GM19239 (cell line): Measurements from ENCODE around the gene RABGAP1.

ENCODE experiments used
- DNase-seq: peaks from one replicate; pipeline ENCODE4 v3.0.0; 2011; ENCODE audit warnings: low spot score; ENCODE audit not compliant: insufficient read length
- FAIRE-seq: peaks from 2 replicates; lab custom pipeline; 2011; peaks lifted over from hg19 to GRCh38; lab: Jason Lieb, UNC

The RABGAP1 gene

DNA sequence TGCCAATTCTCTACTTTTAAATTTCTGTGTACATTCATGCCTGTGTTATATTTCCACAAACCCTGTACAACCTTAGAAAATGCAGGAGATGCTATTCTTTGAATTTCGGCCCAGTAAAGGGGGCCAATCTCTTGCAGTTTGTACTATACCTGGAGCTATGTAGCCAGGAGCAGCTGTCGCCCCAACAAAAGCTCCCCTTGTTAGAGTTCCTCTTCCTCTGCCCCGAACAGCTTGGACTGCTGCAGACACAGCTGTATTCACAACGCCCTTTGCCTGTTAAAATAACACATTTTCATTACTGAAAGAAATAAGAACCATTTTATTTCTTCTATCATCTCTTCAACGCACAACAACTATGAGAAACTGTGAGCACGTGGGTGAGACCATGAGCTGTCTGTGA lies 191.9 kb downstream of the RABGAP1 start:
- FAIRE-seq: no peak
- DNase-seq: no peak

DNA sequence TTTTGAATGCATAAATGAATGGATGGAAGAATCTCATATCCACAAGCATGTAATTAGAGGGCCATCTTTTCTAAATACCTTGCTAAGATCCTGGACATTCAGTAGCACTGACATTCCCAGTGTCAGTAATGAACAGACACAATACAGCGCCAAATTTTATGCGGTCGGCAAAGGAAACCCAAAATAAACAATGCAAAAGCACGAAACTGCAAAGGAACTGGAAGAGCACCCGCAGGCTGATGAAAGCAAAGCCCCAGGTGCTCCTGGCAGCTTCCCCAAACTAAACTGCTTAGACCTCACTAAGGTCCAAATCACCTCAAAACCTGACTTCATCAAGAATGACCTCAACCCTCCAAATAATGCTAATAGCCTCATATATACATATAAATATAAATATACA lies 194.6 kb downstream of the RABGAP1 start:
- DNase-seq (no peak), FAIRE-seq (no peak)

DNA sequence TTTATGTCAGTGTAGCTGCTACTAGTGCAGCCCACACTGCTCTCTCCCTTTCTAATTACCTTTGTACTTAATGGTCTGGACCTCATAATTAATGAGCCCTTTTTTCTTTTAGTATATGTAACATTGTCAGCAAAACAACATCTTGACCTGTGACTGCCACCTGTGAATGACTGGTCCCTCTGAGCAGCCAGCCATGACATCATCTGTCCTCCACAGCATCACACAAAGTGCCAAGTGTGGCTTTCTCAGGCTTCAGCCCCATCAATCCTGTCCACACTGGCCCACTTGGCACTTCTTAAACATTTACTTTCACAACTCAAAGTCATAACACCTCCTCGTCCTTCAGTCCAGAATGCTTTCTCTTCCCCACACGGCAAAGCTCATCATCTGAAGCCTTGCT lies 197.3 kb downstream of the RABGAP1 start:
- no peak for DNase-seq
- no peak for FAIRE-seq

DNA sequence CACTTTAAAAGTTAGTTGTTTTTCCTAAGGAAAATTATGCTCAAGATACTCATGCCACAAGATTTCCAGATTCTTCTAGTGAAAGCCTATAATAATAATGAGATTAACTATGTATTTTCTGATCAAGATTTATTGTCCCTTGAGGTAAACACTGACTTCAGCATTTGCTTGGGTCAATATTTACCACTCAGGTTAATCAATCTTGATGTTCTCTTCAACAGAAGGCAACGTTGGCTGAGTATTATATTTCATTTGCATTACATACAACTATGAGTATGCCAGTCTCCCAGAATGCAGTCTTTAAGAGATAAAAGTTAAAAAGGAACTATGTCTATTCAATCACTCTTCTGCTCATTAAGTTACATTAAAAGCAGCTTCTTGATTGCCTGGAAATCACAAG lies 208.2 kb downstream of the RABGAP1 start:
- DNase-seq: no peak
- no peak for FAIRE-seq

DNA sequence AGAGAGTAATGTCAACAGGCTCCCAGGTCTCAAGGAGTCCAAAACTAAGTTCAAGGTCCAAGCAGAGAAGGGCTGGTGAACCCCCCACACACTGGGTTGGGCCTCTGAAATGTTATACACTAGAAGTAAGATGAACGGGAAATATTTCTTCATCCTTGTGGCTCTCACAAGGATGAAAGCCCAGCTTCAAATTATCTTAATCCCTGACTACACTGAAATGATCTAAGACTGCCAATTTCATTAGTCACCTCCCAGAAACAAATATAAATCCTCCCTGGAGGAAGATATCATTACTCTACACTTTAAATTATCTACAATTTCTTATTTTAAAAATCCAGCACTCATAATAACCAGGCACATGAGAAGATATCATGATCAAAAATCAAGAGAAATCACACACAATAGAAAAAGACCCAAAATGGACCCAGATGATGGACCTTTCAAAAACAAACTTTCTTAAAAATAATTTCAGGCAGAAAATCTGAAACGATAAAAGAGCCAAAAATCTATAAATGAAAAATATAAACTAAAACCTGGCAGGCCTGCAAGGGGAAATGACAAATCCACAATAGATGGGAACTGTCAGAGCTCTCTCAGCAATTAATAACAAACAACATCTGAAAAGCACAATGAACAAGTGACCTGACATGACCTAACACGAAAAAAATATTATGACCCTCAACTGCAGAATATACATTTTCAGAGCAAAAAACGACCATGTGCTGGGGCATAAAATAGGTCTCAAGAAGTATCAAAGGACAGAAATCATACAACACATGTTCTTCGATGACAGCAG lies 210.1 kb downstream of the RABGAP1 start:
- FAIRE-seq: no peak
- no peak for DNase-seq
